Fibroblast of pulmonary artery (primary cell): ENCODE results near the gene KCNMA1.

Source experiments
- DNase-seq: peaks from one replicate; pipeline ENCODE4 v3.0.0-alpha.2; 2010; ENCODE audit warnings: low read depth
- H3K4me3 ChIP-seq: replicated peaks from 2 replicates; pipeline ENCODE4 v1.5.1; 2011; ENCODE audit warnings: low read depth, mild to moderate bottlenecking, control low read depth, low read length, moderate library complexity
- CTCF ChIP-seq: IDR thresholded peaks from 2 replicates; pipeline ENCODE4 v1.5.1; 2011; ENCODE audit warnings: mild to moderate bottlenecking, control low read depth, low read length, inconsistent platforms; ENCODE audit errors: missing control alignments

The KCNMA1 gene

GRCh38 chr10:77187376-77187999 lies 450.1 kb downstream of the KCNMA1 start:
- H3K4me3 ChIP-seq: no peak overlapping the region
- no peak for DNase-seq
- TF ChIP-seq CTCF: no peak

- TF ChIP-seq CTCF: no peak
- no peak overlapping the region for H3K4me3 ChIP-seq
- no peak for DNase-seq
These were observed 450.7 kb downstream of the KCNMA1 start for GRCh38 chr10:77186936-77187335.

- no peak for TF ChIP-seq CTCF
- no peak overlapping the region for H3K4me3 ChIP-seq
- no peak for DNase-seq
These were observed 451.9 kb downstream of the KCNMA1 start for GRCh38 chr10:77185696-77186095.

- TF ChIP-seq CTCF: no peak
- DNase-seq: no peak
These were observed 454.8 kb downstream of the KCNMA1 start for GRCh38 chr10:77182803-77183202.

GRCh38 chr10:77180794-77181193 lies 456.8 kb downstream of the KCNMA1 start:
- H3K4me3 ChIP-seq: no peak overlapping the region
- TF ChIP-seq CTCF: no peak
- no peak for DNase-seq

More at GRCh38 chr10:77182803-77183202, 454.8 kb downstream of the KCNMA1 start:
- no peak overlapping the region for H3K4me3 ChIP-seq

- DNase-seq: peak; percentile 36
- no peak overlapping the region for H3K4me3 ChIP-seq
- TF ChIP-seq CTCF: no peak
These were observed 457.5 kb downstream of the KCNMA1 start for GRCh38 chr10:77180104-77180503.
